HCT116 (cell line): ENCODE data around the gene KMT2D. TPM values are rescaled to one million over a fixed set of nuclear protein-coding genes. Genes with fewer than 3 reads are reported as not detected.

Experiments used
- ATAC-seq: fragments of 200-7000 bp; cut with Tn5 transposase; 2 replicates; pipeline ENCODE4 v1.9.1; 2020; ENCODE audit warnings: mild to moderate bottlenecking, moderate library complexity
- BruUV-seq: library from RNA; stranded (reverse); fragments of 400-500 nt; replicated peaks from 2 replicates; lab custom pipeline; 2021; lab: Mats Ljungman, UMichigan
- CTCF ChIA-PET: fragments of 300-600 bp; sonication (Branson Sonifier 250); formaldehyde crosslinking; loops from one replicate; lab custom pipeline; 2021; ENCODE audit warnings: antibody characterized with exemption; lab: Charles Lee
- POLR2A ChIA-PET: fragments of 300-600, 350-600 bp; sonication (Branson Sonifier 250); formaldehyde crosslinking; loops from one replicate; lab custom pipeline; 2021; ENCODE audit warnings: antibody characterized with exemption; lab: Charles Lee
- RAD21 ChIA-PET, 2 experiments: fragments of 300-600 bp; sonication (Branson Sonifier 250); formaldehyde crosslinking; loops; one replicate each; lab custom pipeline; 2023; ENCODE audit warnings: low total read pairs in 2 of 2; ENCODE audit not compliant: uncharacterized antibody in 2 of 2, unreplicated experiment in 2 of 2, low non-redundant PET in 1 of 2; lab: Charles Lee
- DNase-seq: peaks from one replicate; pipeline ENCODE4 v3.0.0-alpha.2; 2010; ENCODE audit warnings: low read depth, low spot score
- H2AFZ ChIP-seq: fragments of 200-600 bp; shearing (Covaris generic), sonication (generic); 2 replicates; pipeline ENCODE4 v1.6.1; 2017; ENCODE audit warnings: low read depth, mixed run types, mixed read lengths, antibody characterized with exemption, low read length; ENCODE audit not compliant: poor library complexity, severe bottlenecking
- H3K27ac ChIP-seq: 2 replicates; pipeline ENCODE4 v1.5.1; 2012; ENCODE audit warnings: low read depth, low read length
- H3K27me3 ChIP-seq: fragments of 200-600 bp; sonication (generic); 2 replicates; pipeline ENCODE4 v1.6.1; 2016; ENCODE audit warnings: mixed run types, low read length, mixed read lengths; ENCODE audit not compliant: insufficient read depth
- H3K36me3 ChIP-seq, 2 experiments: fragments of 200-500 bp in 1 of 2; fragments of 200-600 bp in 1 of 2; sonication (Bioruptor generic) in 1 of 2; sonication (generic) in 1 of 2; 2 replicates each; pipeline versions ENCODE4 v1.5.1 to v1.6.1; 2014 to 2016; ENCODE audit warnings: low read length in 2 of 2, inconsistent platforms in 1 of 2, mixed read lengths in 1 of 2, mixed run types in 1 of 2; ENCODE audit not compliant: insufficient read depth in 2 of 2, control insufficient read depth in 1 of 2
- H3K4me1 ChIP-seq, 2 experiments: fragments of 200-600 bp in 1 of 2; sonication (generic) in 1 of 2; 2 replicates each; pipeline versions ENCODE4 v1.5.1 to v1.6.1; 2012 to 2017; ENCODE audit warnings: low read length in 2 of 2, inconsistent platforms in 1 of 2, mild to moderate bottlenecking in 1 of 2, mixed read lengths in 1 of 2, mixed run types in 1 of 2, moderate library complexity in 1 of 2; ENCODE audit not compliant: insufficient read depth in 2 of 2, control insufficient read depth in 1 of 2
- H3K4me2 ChIP-seq: fragments of 200-600 bp; sonication (generic); 2 replicates; pipeline ENCODE4 v1.6.1; 2017; ENCODE audit warnings: mixed run types, low read length, mixed read lengths
- H3K4me3 ChIP-seq, 2 experiments: fragments of 200-600 bp in 1 of 2; sonication (generic) in 1 of 2; replicated peaks in 1 of 2; 2 replicates each; pipeline ENCODE4 v1.5.1; 2011 to 2016; ENCODE audit warnings: low read length in 2 of 2, control low read depth in 1 of 2, low read depth in 1 of 2, mild to moderate bottlenecking in 1 of 2, mixed read lengths in 1 of 2, mixed run types in 1 of 2
- H3K79me2 ChIP-seq: fragments of 200-600 bp; sonication (generic); 2 replicates; pipeline ENCODE4 v1.6.1; 2017; ENCODE audit warnings: mild to moderate bottlenecking, mixed run types, low read length, moderate library complexity, mixed read lengths; ENCODE audit not compliant: insufficient read depth
- H3K9ac ChIP-seq: fragments of 200-600 bp; sonication (generic); 2 replicates; pipeline ENCODE4 v1.6.1; 2016; ENCODE audit warnings: low read length, mixed read lengths
- H3K9me2 ChIP-seq: fragments of 200-600 bp; sonication (generic), shearing (Covaris generic); 2 replicates; pipeline ENCODE4 v1.6.1; 2017; ENCODE audit warnings: mixed run types, mild to moderate bottlenecking, moderate library complexity; ENCODE audit not compliant: insufficient read depth
- H3K9me3 ChIP-seq, 2 experiments: fragments of 200-500 bp in 1 of 2; fragments of 200-600 bp in 1 of 2; sonication (Bioruptor generic) in 1 of 2; sonication (generic) in 1 of 2; 2 replicates each; pipeline ENCODE4 v1.6.1; 2014 to 2017; ENCODE audit warnings: low read length in 2 of 2, mixed read lengths in 2 of 2, inconsistent platforms in 1 of 2, low read depth in 1 of 2, mild to moderate bottlenecking in 1 of 2, mixed run types in 1 of 2, moderate library complexity in 1 of 2; ENCODE audit not compliant: control insufficient read depth in 1 of 2, insufficient read depth in 1 of 2
- H4K20me1 ChIP-seq: fragments of 200-600 bp; sonication (generic), shearing (Covaris generic); 2 replicates; pipeline ENCODE4 v1.6.1; 2017; ENCODE audit warnings: mixed run types, mild to moderate bottlenecking, moderate library complexity; ENCODE audit not compliant: insufficient read depth
- ATF3 ChIP-seq: IDR thresholded peaks from 2 replicates; pipeline ENCODE4 v1.6.1; 2012
- CEBPB ChIP-seq: IDR thresholded peaks from 2 replicates; pipeline ENCODE4 v1.6.1; 2012; ENCODE audit warnings: low read depth
- CTCF ChIP-seq, 3 experiments: fragments of 200-600 bp in 1 of 3; sonication (generic) in 1 of 3; IDR thresholded peaks in 2 of 3; conservative IDR thresholded peaks in 1 of 3; 2 replicates each; pipeline ENCODE4 v1.5.1; 2012 to 2017; ENCODE audit warnings: low read depth in 2 of 3, low read length in 2 of 3, antibody characterized with exemption in 1 of 3, borderline replicate concordance in 1 of 3, control low read depth in 1 of 3, mild to moderate bottlenecking in 1 of 3, mixed read lengths in 1 of 3, mixed run types in 1 of 3, moderate library complexity in 1 of 3; ENCODE audit not compliant: insufficient read depth in 1 of 3
- ELF1 ChIP-seq: IDR thresholded peaks from 2 replicates; pipeline ENCODE4 v1.6.1; 2012; ENCODE audit warnings: low read depth, borderline replicate concordance
- EZH2phosphoT487 ChIP-seq: fragments of 200-600 bp; IDR thresholded peaks from 2 replicates; pipeline ENCODE4 v1.6.1; 2018; ENCODE audit warnings: antibody characterized with exemption, borderline replicate concordance
- FOSL1 ChIP-seq: IDR thresholded peaks from 2 replicates; pipeline ENCODE4 v1.6.1; 2012; ENCODE audit warnings: low read depth
- POLR2A ChIP-seq: IDR thresholded peaks from 2 replicates; pipeline ENCODE4 v1.7.0; 2011; ENCODE audit warnings: borderline replicate concordance; ENCODE audit not compliant: insufficient read depth, insufficient read length; ENCODE audit errors: extremely low read depth
- POLR2AphosphoS5 ChIP-seq: IDR thresholded peaks from 2 replicates; pipeline ENCODE4 v1.6.1; 2011; ENCODE audit warnings: mild to moderate bottlenecking, low read depth, low read length, moderate library complexity
- RAD21 ChIP-seq: IDR thresholded peaks from 2 replicates; pipeline ENCODE4 v1.6.1; 2012; ENCODE audit warnings: low read depth, mild to moderate bottlenecking
- SP1 ChIP-seq: IDR thresholded peaks from 2 replicates; pipeline ENCODE4 v1.6.1; 2012; ENCODE audit warnings: low read depth
- SRF ChIP-seq: IDR thresholded peaks from 2 replicates; pipeline ENCODE4 v1.6.1; 2012; ENCODE audit warnings: low read depth
- TCF7L2 ChIP-seq: IDR thresholded peaks from 2 replicates; pipeline ENCODE4 v1.7.0; 2011; ENCODE audit warnings: borderline replicate concordance, inconsistent platforms; ENCODE audit not compliant: insufficient read depth, insufficient read length; ENCODE audit errors: extremely low read depth
- ZBTB33 ChIP-seq: IDR thresholded peaks from 2 replicates; pipeline ENCODE4 v1.6.1; 2011; ENCODE audit warnings: mild to moderate bottlenecking, low read length, moderate library complexity; ENCODE audit not compliant: insufficient replicate concordance; ENCODE audit errors: extremely low read depth
- intact Hi-C: fragments of 100-400 bp; cut with micrococcal nuclease; formaldehyde crosslinking; loops from 2 replicates; pipeline ENCODE4 v1.10.0; 2022
- total RNA-seq: library from RNA; stranded (reverse); gene quantifications from one replicate; pipeline ENCODE4 v1.2.1, GENCODE V29; 2021; ENCODE audit not compliant: unreplicated experiment

The KMT2D gene
- total RNA-seq, 1 experiment from 2014 or later = 71.3 TPM

- H3K27me3 ChIP-seq = no peaks in the 10 kb centered on the region
- no peak for DNase-seq
- ChIA-PET POLR2A (no interaction called here), RAD21 (no interaction called here)
- H3K79me2 ChIP-seq = peaks cover 11% of the 10 kb centered on the region; the same call in 1 of the 2 replicates
- H3K4me3 ChIP-seq = no peak overlapping the region
- intact Hi-C loops = no loop called here
- BruUV-seq = no TSS peak
- H3K4me1 ChIP-seq = peaks cover 13 to 16% of the 10 kb centered on the region in 2 experiments
- H4K20me1 ChIP-seq = no peaks in the 10 kb centered on the region
- H3K9ac ChIP-seq = no peak overlapping the region
- no peak overlapping the region for H3K27ac ChIP-seq
- no peak overlapping the region for H2AFZ ChIP-seq
- no peak overlapping the region for H3K4me2 ChIP-seq
- no peaks in the 10 kb centered on the region for H3K9me3 ChIP-seq
- H3K9me2 ChIP-seq = no peaks in the 10 kb centered on the region
- TF ChIP-seq FOSL1 = no peak
- no peak for TF ChIP-seq CEBPB
- no peak for TF ChIP-seq SP1
- TF ChIP-seq ATF3 = no peak
- TF ChIP-seq POLR2AphosphoS5 = no peak
- TF ChIP-seq, all 23 proteins: peak for 0
- H3K36me3 ChIP-seq = peaks cover 4 to 5% of the 10 kb centered on the region in 2 experiments; a peak in 2 of 4 replicates
- CTCF ChIA-PET = interaction anchor here (1.4 to 2.0 kb wide), 2 partner anchors 15 to 25 kb away, joined by 4 to 5 read pairs; partner anchors contain the start of gene DDN
- no peak for ATAC-seq
Measured at GRCh38 chr12:49013428-49013827, 47.2 kb downstream of the KMT2D start.

GRCh38 chr12:49012739-49013138 lies 47.9 kb downstream of the KMT2D start:
- no peak overlapping the region for H3K4me2 ChIP-seq
- no peaks in the 10 kb centered on the region for H3K9me2 ChIP-seq
- TF ChIP-seq RAD21 (no peak), SRF (no peak), TCF7L2 (no peak), CTCF (IDR thresholded peaks at IDR 0.05 in 2 of 3, conservative IDR thresholded peaks at IDR 0.05 in 1 of 3; ENCODE audit: borderline replicate concordance in 1 of 3, insufficient read depth in 1 of 3, low read depth in 2 of 3, low read length in 2 of 3) (no peak), POLR2AphosphoS5 (no peak), ZBTB33 (no peak), POLR2A (no peak), EZH2phosphoT487 (no peak), ELF1 (no peak)
- TF ChIP-seq, all 23 proteins: peak for 0
- H4K20me1 ChIP-seq = no peaks in the 10 kb centered on the region
- intact Hi-C loops = no loop called here
- POLR2A ChIA-PET = no interaction called here
- no peak overlapping the region for H2AFZ ChIP-seq
- CTCF ChIA-PET = interaction anchor here (1.4 to 2.0 kb wide), 2 partner anchors 14 to 25 kb away, joined by 4 to 5 read pairs; partner anchors contain the start of gene DDN
- peaks cover 4 to 5% of the 10 kb centered on the region in 2 experiments; a peak in 2 of 4 replicates for H3K36me3 ChIP-seq
- H3K9me3 ChIP-seq = no peaks in the 10 kb centered on the region
- BruUV-seq = no TSS peak
- no peaks in the 10 kb centered on the region for H3K27me3 ChIP-seq
- peaks cover 12 to 15% of the 10 kb centered on the region in 2 experiments for H3K4me1 ChIP-seq
- no peak overlapping the region for H3K27ac ChIP-seq
- H3K4me3 ChIP-seq = no peak overlapping the region
- RAD21 ChIA-PET = no interaction called here
- H3K9ac ChIP-seq = no peak overlapping the region
- DNase-seq = no peak
- H3K79me2 ChIP-seq = peaks cover 5% of the 10 kb centered on the region; the same call in 1 of the 2 replicates
- no peak for ATAC-seq
